GM12874 (cell line): Measurements from ENCODE around the gene CGNL1.

ENCODE experiments used
- CTCF ChIP-seq: IDR thresholded peaks from 2 replicates; pipeline ENCODE4 v1.5.1; 2011; ENCODE audit warnings: low read depth, mild to moderate bottlenecking, control low read depth, low read length, moderate library complexity; ENCODE audit not compliant: insufficient read depth

CGNL1 gene

GRCh38 chr15:57540211-57540610 is 163.9 kb downstream of the CGNL1 start:
- no peak for TF ChIP-seq CTCF

- no peak for TF ChIP-seq CTCF
Observed at GRCh38 chr15:57540736-57541135, 164.4 kb downstream of the CGNL1 start.

- TF ChIP-seq CTCF = no peak
Observed at GRCh38 chr15:57541271-57541670, 165.0 kb downstream of the CGNL1 start.

- peak; percentile 82 for TF ChIP-seq CTCF
Observed at GRCh38 chr15:57541805-57542504, 165.7 kb downstream of the CGNL1 start.

GRCh38 chr15:57542505-57542817 is 166.2 kb downstream of the CGNL1 start:
- TF ChIP-seq CTCF = no peak

- no peak for TF ChIP-seq CTCF
Observed at GRCh38 chr15:57544848-57545480, 168.7 kb downstream of the CGNL1 start.

- TF ChIP-seq CTCF = no peak
Observed at GRCh38 chr15:57545995-57546394, 169.7 kb downstream of the CGNL1 start.
